AG04449 (cell line): Measurements from ENCODE around the gene MSH5.

Experiments
- CTCF ChIA-PET: fragments of 350-600 bp; formaldehyde crosslinking; extraction: SDS; loops from one replicate; lab custom pipeline; 2021; ENCODE audit warnings: antibody characterized with exemption; lab: Yijun Ruan, JAX
- POLR2A ChIA-PET: fragments of 400-600, 350-600 bp; formaldehyde crosslinking; extraction: SDS; loops from one replicate; lab custom pipeline; 2020; ENCODE audit warnings: antibody characterized with exemption, inconsistent platforms; lab: Yijun Ruan, JAX
- DNase-seq: peaks from one replicate; pipeline ENCODE4 v3.0.0-alpha.2; 2010; ENCODE audit warnings: low read depth, low spot score
- H3K4me3 ChIP-seq: 2 replicates; pipeline ENCODE4 v1.5.1; 2011; ENCODE audit warnings: low read depth, mild to moderate bottlenecking, control low read depth, low read length
- CTCF ChIP-seq: IDR thresholded peaks from one replicate; pipeline ENCODE4 v1.5.1; 2011; ENCODE audit warnings: mild to moderate bottlenecking, moderate library complexity, low read length, control low read depth, inconsistent platforms; ENCODE audit not compliant: insufficient read depth; ENCODE audit errors: missing control alignments

The MSH5 gene

GRCh38 chr6:31775184-31775583, 35.4 kb downstream of the MSH5 start:
- ChIA-PET CTCF (interaction anchor here (0.9 to 2.8 kb wide), 3 partner anchors 10 to 45 kb away, joined by 3 to 17 read pairs (median 5); no protein-coding TSS in a partner anchor), POLR2A (interaction anchor here (1.4 kb wide), 1 partner anchor 52 kb away, joined by 5 read pairs; the partner anchor contains the start of gene HSPA1B)
- no peak for DNase-seq
- TF ChIP-seq CTCF = no peak
- H3K4me3 ChIP-seq = no peak overlapping the region

- POLR2A ChIA-PET = interaction anchor here (1.4 kb wide), 1 partner anchor 52 kb away, joined by 5 read pairs; the partner anchor contains the start of gene HSPA1B
- TF ChIP-seq CTCF = no peak
- H3K4me3 ChIP-seq = no peak overlapping the region
- no peak for DNase-seq
- CTCF ChIA-PET = interaction anchor here (0.9 to 2.8 kb wide), 3 partner anchors 9 to 46 kb away, joined by 3 to 17 read pairs (median 5); no protein-coding TSS in a partner anchor
These were observed 36.1 kb downstream of the MSH5 start for GRCh38 chr6:31775633-31776484.

- ChIA-PET CTCF (no interaction called here), POLR2A (interaction anchor here (1.0 kb wide), 1 partner anchor 53 kb away, joined by 3 read pairs; no protein-coding TSS in a partner anchor)
- TF ChIP-seq CTCF = no peak
- H3K4me3 ChIP-seq = no peak overlapping the region
- DNase-seq = no peak
These were observed 36.7 kb downstream of the MSH5 start for GRCh38 chr6:31776485-31776988.

GRCh38 chr6:31776989-31777666, 37.3 kb downstream of the MSH5 start, which contains the start of gene VWA7:
TSS of gene VWA7 (minus strand) at chr6:31777328. CDS start at chr6:31776779, 549 bp downstream.
- ChIA-PET POLR2A (interaction anchor here (0.7 to 1.1 kb wide), 3 partner anchors 50 to 195 kb away, joined by 3 to 5 read pairs (median 3); partner anchors contain the start of genes DXO and HSPA1B), CTCF (interaction anchor here (0.6 to 3.8 kb wide), 4 partner anchors 7 to 39 kb away, joined by 3 to 18 read pairs (median 8); no protein-coding TSS in a partner anchor)
- TF ChIP-seq CTCF = no peak
- H3K4me3 ChIP-seq = no peak within 1 kb of the TSS
- no peak for DNase-seq

GRCh38 chr6:31777667-31778050, 37.9 kb downstream of the MSH5 start:
- ChIA-PET POLR2A (interaction anchor here (0.7 to 1.1 kb wide), 3 partner anchors 50 to 194 kb away, joined by 3 to 5 read pairs (median 3); partner anchors contain the start of genes DXO and HSPA1B), CTCF (interaction anchor here (0.6 to 3.8 kb wide), 5 partner anchors 8 to 39 kb away, joined by 3 to 18 read pairs (median 4); no protein-coding TSS in a partner anchor)
- no peak for TF ChIP-seq CTCF
- no peak for DNase-seq
- no peak overlapping the region for H3K4me3 ChIP-seq
